Occipital lobe (tissue), 2 donors: ENCODE data around the gene ADAMTS19. TPM values are rescaled to one million over a fixed set of nuclear protein-coding genes. Genes with fewer than 3 reads are reported as not detected.
"Not testable (repeated sequence)": the region's sequence is repeated elsewhere in the genome, so short reads cannot be mapped to it uniquely, and the experiment has no call there.

Experiments
- DNase-seq: peaks from one replicate; lab custom pipeline; 2025; lab: John Stamatoyannopoulos, UW
- total RNA-seq: library from RNA; depleted of rRNA; stranded (reverse); fragments of >200 nt; gene quantifications from one replicate; pipeline ENCODE4 v1.2.3, GENCODE V29; 2014

Gene ADAMTS19
- total RNA-seq, 1 donor from 2014 or later: 4.2 TPM

DNA sequence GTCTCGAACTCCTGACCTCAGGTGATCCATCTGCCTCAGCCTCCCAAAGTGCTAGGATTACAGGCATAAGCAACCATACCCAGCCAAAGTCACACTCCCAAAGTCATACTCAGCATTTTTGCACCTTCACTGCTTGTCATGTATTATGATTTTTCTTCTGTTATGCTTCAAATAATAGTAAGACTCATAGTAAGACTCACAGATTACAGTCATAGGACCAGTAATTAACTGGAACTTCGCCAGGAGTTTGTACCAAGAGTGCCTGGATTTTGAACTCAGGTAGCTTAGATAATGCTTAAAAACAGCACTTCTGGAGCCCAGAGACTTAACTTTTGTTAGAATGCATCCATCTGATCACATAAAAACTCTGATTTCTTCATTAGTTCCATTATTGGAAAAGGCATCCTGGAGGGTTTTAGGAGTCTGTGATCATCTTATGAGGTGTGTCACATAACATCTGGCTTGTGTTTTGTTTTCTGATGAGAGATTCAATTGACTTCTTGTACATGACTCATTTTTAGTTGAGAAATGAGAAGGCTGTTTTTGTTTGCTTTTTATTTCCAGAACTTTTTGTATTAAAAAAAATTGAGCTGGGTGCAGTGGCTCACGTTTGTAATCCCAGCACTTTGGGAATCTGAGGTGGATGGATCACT, 131.5 kb downstream of the ADAMTS19 start:
- DNase-seq: no peak

- DNase-seq: no peak
Observed at GRCh38 chr5:129593525-129593924, 133.4 kb downstream of the ADAMTS19 start.

GRCh38 chr5:129601576-129601975, 141.5 kb downstream of the ADAMTS19 start:
- DNase-seq: no peak

GRCh38 chr5:129608350-129608749, 148.3 kb downstream of the ADAMTS19 start:
- no peak for DNase-seq

- DNase-seq: no peak
Observed at GRCh38 chr5:129609710-129610109, 149.6 kb downstream of the ADAMTS19 start.

- DNase-seq: no peak
Observed at GRCh38 chr5:129616517-129616916, 156.4 kb downstream of the ADAMTS19 start.

DNA sequence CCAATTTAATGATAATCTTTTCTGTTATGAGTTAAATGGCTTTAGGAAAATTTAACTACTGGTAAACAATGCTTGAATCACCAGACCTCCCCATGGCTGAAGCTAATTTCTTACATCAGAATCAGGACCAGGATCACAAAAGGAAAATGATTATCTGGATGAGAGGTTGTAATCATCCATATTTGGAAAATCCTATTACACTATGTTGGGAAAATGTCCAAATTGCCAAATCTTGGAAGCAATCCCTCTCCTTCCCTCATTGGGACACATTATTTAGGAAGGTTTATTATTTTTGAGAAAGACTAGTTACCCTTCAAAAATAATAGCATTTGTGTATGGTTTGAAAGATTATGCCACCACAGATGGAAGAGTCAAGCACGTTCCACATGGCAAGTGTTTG, 157.1 kb downstream of the ADAMTS19 start:
- DNase-seq: no peak

GRCh38 chr5:129619782-129620181, 159.7 kb downstream of the ADAMTS19 start:
- DNase-seq: no peak

GRCh38 chr5:129622531-129622930, 162.4 kb downstream of the ADAMTS19 start:
- DNase-seq: no peak

- DNase-seq: no peak
Observed at GRCh38 chr5:129629575-129629974, 169.5 kb downstream of the ADAMTS19 start.

DNA sequence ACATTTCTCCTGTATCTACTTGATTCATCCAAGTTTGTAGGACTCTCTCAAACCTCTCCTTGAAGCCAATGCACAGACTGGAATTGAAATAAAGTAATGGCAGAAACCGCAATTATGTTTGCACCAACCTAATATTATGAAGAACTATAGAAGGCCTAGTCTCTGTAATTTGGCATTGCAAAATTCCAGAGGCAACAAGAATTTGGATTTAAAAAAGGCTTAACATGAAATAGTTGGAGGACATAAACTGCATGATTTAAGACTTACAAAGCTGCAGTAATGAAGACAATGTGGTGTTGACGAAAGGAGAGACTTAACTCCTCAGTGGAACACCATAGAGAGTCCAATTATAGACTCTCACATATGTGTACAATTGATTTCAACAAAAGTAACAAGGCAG, 170.0 kb downstream of the ADAMTS19 start:
- no peak for DNase-seq

DNA sequence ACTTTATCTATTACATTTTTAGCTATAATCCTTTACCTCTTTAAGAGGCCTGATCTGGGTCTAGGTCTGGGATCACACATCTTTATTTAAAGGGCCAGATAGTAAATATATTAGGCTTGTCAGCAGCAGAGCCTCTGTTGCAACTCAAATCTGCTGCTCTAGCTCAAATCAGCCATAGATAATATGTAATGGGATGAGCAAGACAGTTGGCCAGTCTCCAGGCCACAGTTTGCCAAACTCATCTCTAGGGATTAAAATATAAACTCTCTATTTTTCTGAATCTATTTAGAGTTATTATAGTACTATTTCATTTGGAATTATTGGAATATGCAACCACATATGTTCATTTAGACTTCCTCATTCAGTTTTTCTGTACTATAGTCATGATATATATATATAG, 171.9 kb downstream of the ADAMTS19 start:
- no peak for DNase-seq

GRCh38 chr5:129637501-129637900, 177.4 kb downstream of the ADAMTS19 start:
- not testable (repeated sequence) for DNase-seq

- no peak for DNase-seq
Observed at GRCh38 chr5:129639331-129639730, 179.2 kb downstream of the ADAMTS19 start.

DNA sequence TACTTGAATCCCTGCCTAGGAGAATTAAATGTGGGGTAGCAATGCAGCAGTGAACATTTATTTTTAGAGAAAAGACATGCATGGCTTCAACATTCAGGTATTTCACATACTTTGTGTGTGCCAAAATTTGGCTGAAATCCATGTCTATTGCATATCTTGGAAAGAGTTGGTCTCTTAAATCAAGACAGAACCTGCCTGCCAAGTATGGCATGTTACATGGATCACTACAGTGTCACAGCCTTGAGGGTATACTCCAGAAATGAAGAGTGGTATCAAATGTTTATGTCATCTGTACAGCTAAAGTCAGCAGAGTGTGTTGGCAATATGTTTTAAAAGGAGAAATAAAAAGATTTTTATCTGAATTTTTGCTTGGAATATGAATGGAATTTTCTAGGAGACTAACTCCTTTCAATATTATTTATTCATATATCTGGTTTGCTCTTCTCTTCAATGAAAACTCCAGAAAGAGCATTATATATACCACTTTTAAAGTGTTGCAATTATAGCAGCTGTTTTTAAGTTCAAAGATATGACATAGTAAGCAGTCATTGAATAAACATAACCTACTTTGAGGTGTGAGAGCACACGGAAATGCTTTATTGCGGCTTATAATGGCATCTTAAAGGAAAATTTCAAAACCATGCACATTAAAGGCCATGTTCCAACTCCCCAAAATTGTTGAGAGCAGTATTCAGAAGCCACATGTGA, 192.4 kb downstream of the ADAMTS19 start:
- no peak for DNase-seq

- DNase-seq: no peak
Observed at GRCh38 chr5:129653057-129653375, 192.9 kb downstream of the ADAMTS19 start.

DNA sequence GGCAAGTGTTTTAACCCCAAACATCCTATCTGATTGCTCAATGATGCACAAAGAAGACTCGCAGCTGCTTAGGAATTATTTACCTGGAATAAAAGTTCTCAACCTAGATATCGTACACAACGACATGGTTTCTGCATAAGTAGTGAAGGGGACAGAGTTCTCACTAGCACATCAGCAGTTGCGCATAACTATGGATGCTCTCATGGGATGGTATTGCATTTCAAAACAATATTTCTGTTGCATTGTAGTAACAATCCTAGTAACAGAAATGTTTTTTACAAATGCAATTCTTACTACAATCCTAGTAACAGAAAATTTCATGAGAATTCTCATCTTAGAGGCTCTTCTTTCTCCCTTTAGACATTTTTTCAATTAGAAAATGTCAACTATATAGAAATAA, 193.3 kb downstream of the ADAMTS19 start:
- no peak for DNase-seq

DNA sequence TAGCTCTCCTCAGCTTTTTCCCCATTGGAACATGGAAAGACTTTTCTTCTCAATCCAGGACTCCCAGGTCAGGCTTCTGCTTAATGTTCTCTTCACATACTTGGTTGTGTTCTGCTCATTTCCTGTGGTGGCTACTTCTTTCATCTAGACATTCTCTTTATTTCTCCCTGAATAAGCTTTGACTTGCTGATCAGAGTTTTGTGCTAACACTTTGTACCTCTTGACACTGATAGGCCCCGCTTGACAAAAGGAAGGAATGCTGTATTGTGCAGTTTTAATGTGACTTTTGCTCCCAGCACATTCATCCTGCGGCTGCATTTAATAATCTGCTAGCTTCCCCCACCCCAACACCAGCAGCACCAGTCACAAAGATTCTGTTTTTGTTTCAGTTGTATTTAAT, 196.9 kb downstream of the ADAMTS19 start:
- no peak for DNase-seq

GRCh38 chr5:129658801-129659200, 198.7 kb downstream of the ADAMTS19 start:
- DNase-seq: no peak

GRCh38 chr5:129661366-129662035, 201.4 kb downstream of the ADAMTS19 start:
- no peak for DNase-seq

DNA sequence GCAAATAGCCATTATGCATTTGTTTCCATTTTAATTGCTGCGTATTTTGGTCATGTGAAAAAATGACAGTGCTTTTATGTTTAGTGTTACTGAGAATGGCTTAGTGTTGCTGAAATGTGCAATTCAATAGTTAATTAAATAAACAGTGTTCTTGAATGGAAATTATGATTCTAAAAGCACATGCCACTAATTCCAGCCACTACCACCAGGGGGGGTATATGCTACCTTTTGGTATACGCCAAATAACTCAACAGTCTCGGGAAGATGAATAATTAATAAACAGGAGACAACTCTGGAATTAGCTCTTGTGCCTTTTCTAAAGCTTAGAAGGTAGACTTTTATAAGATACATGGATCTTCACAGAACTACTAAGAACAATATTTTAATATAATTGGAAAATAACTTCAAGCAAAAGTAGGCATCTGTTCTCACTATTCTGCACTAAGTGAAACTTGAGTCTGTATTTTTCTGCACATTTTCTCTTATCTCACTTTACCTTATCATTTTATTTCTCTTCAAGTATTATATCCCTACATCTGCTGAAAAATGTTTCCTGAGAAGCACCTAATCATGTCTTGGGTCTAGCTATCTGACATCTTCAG, 204.3 kb downstream of the ADAMTS19 start:
- no peak for DNase-seq

GRCh38 chr5:129670957-129671500, 210.9 kb downstream of the ADAMTS19 start:
- no peak for DNase-seq
